ENCODE results near the gene BAMBI.

DNA sequence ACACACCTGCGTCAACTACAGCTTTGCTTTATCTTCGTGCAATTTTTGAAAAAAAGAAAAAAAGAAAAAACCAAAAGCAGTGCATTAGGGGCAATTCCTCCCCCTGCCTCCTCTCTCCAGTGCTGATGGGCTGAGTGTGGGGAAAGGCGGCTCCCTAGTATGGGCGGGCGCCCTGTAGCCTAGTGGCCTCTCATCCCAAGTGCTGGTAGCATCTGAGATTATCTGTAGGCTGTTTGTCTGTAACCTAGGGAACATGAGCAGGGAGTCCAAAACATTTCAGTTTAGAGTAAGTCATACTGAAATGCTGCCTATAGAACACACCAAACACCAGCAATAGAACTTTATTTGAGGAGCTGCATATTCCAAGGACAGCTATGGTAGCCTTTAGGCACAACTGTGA lies 24.6 kb upstream of the BAMBI start:
- TF ChIP-seq STAT1 (conservative IDR thresholded peaks at IDR 0.05) = no peak
- no peak for TF ChIP-seq CTCF (IDR thresholded peaks at IDR 0.05 in 2 of 3, conservative IDR thresholded peaks at IDR 0.05 in 1 of 3; ENCODE audit: control insufficient read depth in 2 of 3, extremely low read depth in 1 of 3, insufficient read depth in 1 of 3, low read depth in 3 of 3, low read length in 3 of 3)
- TF ChIP-seq, protein P1, sequence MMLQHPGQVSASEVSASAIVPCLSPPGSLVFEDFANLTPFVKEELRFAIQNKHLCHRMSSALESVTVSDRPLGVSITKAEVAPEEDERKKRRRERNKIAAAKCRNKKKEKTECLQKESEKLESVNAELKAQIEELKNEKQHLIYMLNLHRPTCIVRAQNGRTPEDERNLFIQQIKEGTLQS (IDR thresholded peaks at IDR 0.05; ENCODE audit: borderline replicate concordance, extremely low read depth, low read depth, low read length) = no peak
- TF ChIP-seq EZH2 (IDR thresholded peaks at IDR 0.05; ENCODE audit: borderline replicate concordance, control insufficient read depth, low read depth, low read length) = no peak
- no peak for TF ChIP-seq HDAC2 (IDR thresholded peaks at IDR 0.05)
- no peak for TF ChIP-seq CEBPB (IDR thresholded peaks at IDR 0.05; ENCODE audit: borderline replicate concordance in 1 of 2, low read depth in 2 of 2, low read length in 2 of 2)
- TF ChIP-seq, protein P2, sequence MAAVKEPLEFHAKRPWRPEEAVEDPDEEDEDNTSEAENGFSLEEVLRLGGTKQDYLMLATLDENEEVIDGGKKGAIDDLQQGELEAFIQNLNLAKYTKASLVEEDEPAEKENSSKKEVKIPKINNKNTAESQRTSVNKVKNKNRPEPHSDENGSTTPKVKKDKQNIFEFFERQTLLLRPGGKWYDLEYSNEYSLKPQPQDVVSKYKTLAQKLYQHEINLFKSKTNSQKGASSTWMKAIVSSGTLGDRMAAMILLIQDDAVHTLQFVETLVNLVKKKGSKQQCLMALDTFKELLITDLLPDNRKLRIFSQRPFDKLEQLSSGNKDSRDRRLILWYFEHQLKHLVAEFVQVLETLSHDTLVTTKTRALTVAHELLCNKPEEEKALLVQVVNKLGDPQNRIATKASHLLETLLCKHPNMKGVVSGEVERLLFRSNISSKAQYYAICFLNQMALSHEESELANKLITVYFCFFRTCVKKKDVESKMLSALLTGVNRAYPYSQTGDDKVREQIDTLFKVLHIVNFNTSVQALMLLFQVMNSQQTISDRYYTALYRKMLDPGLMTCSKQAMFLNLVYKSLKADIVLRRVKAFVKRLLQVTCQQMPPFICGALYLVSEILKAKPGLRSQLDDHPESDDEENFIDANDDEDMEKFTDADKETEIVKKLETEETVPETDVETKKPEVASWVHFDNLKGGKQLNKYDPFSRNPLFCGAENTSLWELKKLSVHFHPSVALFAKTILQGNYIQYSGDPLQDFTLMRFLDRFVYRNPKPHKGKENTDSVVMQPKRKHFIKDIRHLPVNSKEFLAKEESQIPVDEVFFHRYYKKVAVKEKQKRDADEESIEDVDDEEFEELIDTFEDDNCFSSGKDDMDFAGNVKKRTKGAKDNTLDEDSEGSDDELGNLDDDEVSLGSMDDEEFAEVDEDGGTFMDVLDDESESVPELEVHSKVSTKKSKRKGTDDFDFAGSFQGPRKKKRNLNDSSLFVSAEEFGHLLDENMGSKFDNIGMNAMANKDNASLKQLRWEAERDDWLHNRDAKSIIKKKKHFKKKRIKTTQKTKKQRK (IDR thresholded peaks at IDR 0.05; ENCODE audit: low read depth, low read length) = no peak
- TF ChIP-seq RB1 (IDR thresholded peaks at IDR 0.05; ENCODE audit: borderline replicate concordance) = no peak
- TF ChIP-seq PML (IDR thresholded peaks at IDR 0.05; ENCODE audit: low read length) = no peak
- TF ChIP-seq JUND (IDR thresholded peaks at IDR 0.05; ENCODE audit: low read depth, low read length) = no peak
- TF ChIP-seq POLR2A (IDR thresholded peaks at IDR 0.05; ENCODE audit: low read depth, low read length) = no peak

Measured in GM12878 (cell line).